ENCODE data around the gene PACSIN1. TPM values are rescaled to one million over a fixed set of nuclear protein-coding genes. Genes with fewer than 3 reads are reported as not detected.

Gene PACSIN1
- total RNA-seq, 1 donor from 2014 or later, result not detected

DNA sequence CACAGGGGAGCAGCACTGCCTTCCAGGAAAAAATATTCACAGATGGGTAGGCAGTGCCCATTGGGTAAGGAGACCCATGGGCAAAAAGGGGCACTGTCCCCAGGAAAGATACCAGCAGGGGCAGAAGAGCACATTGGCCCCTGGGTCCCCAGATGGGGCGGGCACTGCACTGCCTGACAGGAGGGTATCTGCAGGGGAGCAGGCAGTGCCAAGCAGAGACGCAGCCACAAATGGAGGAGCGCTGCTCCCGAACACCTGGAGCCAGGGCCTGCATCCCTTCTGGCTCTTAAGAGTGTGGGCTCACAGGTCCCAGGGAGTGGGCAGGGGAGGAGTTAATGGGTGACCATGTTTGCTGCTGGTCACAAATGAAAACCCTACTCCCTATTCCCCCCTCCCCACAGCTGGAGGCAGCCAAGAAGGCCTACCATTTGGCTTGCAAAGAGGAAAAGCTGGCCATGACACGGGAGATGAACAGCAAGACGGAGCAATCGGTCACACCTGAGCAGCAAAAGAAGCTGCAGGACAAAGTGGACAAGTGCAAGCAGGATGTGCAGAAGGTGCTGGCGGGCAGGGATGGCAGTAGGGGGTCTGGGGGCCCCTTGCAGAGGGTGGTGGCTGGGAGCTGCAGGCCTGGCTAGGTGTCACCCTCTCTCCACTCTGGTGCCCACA lies 63.3 kb downstream of the PACSIN1 start:
- no peak for DNase-seq

DNA sequence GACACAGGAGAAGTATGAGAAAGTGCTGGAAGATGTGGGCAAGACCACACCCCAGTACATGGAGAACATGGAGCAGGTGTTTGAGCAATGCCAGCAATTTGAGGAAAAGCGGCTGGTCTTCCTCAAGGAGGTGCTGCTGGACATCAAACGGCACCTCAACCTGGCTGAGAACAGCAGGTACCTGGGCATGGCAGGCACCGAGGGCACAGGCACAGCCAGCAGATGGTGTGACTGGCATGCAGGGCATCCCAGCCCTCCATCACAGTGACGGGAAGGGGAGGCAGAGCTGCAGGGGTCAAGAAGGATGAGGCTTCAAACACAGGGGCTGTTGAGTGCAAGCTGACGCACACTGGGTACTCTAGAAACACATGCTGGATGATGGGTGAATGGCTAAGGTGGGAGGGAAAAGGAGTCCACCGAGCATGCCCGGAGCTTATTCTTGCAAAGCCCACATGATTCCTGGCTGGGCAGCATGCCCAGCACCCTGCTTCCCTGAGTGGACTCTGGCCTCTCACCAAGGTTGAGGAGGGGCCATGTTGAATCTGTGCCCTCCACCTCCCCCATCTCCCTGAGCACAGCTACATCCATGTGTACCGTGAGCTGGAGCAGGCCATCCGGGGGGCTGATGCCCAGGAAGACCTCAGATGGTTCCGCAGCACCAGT lies 63.9 kb downstream of the PACSIN1 start:
- DNase-seq, result no peak

DNA sequence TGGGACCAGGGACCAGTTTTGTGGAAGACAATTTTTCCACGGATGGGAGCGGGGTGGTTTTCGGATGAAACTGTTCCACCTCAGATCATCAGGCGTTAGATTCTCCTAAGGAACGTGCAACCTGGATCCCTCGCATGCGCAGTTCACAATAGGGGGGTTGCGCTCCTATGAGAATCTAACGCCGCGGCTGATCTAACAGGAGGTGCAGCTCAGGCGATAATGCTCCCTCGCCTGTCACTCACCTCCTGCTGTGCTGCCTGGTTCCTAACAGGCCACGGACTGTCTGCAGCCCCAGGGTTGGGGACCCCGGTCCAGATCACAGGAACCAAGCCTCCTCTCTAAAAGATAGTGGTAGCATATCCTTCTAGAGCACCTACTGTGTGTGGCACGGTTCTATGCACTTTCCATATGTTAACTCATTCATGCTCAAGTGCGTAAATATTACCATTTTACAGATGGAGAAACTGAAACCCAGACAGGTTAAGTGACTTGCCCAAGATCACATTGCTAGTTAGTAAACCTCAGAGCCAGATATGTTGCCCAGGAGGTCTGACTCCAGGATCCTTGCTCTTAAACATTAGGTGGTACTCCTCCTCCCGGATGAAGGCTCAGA lies 65.0 kb downstream of the PACSIN1 start:
- no peak for DNase-seq

DNA sequence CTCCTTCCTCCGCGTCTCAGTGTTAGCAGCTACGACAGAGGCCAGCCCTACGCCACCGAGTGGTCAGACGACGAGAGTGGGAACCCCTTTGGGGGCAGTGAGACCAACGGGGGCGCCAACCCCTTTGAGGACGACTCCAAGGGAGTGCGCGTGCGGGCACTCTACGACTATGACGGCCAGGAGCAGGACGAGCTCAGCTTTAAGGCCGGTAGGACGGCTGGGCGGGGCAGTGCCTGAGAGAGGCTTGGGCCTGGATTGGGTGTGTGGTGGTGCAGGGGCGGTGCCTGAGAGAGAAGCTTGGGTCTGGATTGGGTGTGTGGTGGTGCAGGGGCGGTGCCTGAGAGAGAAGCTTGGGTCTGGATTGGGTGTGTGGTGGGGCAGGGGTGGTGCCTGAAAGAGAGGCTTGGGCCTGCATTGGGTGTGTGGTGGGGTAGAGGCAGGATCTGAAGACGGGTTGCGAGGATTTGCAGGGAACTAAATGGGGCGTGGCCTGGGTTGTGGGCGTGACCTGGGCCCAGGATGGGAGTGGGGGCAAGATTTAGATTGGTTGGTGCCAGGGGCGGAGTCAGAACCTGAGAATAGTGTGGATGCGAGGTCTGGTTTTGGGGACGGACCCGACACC lies 65.8 kb downstream of the PACSIN1 start:
- peak; percentile 85 for DNase-seq

DNA sequence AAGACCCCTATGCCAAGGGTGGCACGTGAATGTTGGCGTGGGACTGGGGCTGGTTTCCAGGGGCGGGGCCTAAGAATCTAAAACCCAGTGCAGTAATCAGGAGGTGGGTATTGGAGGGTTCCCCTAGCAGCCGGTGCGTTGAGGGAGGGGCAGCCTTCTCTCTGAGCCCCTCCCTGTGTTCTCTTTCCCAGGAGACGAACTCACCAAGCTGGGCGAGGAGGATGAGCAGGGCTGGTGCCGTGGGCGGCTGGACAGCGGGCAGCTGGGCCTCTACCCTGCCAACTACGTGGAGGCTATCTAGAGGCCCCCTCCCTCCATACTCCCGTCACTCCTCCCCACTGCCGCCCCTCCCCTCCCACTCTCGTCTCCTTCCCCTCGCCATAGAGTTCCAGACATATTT lies 66.4 kb downstream of the PACSIN1 start:
- no peak for DNase-seq

DNA sequence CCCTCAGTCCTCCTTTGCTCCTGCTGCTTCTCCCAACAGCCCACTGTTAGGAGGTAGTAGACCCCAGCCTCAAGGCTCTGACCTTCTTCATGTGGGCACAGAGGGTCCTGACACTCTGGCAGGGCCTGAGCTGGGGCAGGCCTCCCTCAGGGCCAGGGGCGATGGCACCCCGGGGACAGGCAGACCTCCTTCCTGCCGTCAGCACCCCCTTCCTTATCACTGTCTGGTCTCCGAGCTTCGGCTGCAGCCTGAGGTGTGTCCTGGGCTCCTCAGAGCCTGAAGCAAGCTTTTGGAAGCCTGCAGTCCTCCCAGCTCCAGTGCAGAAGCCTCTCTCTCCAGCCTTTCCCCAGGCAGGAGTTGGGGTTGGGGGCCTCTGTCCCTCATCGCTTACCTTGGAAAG lies 68.3 kb downstream of the PACSIN1 start:
- no peak for DNase-seq

DNA sequence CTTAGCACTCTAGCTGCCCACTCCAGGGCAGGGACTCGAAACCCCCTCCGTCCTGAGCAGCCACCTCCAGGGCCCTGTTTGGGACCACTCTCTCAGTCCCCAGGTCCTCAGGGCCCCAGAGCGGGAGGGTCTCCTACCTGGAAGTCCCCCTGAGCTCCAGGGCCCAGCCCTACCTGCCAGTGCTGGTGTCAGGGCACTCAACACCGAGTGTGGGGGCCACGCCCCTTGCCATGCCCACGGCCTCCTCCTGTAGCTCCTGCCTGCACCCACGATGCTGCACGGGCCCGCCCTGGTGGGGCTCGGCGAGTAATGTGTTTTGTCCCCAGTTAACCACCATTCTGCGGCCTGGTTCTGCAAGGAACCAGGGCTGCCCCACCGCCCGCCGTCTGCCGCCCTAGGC lies 68.8 kb downstream of the PACSIN1 start:
- no peak for DNase-seq

DNA sequence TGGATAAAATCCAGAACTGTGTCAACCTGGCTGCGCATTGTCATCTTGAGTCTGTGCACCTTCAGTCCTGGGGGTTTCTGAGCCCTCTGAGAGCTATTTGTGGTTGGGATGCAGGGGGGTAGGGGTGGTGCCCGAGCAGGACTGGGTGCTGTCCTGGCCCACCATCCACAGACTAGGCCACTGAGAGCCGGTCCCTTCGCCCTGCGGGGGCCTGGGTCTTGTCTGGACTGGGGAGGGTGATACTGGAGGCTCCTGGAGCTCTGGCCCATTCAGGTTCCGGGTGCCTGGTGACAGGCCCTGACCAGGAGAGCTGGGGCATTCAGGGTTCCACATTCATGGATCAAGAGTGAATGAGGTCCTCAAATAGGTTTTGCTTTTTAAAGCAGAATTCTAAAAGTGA lies 69.3 kb downstream of the PACSIN1 start:
- no peak for DNase-seq

DNA sequence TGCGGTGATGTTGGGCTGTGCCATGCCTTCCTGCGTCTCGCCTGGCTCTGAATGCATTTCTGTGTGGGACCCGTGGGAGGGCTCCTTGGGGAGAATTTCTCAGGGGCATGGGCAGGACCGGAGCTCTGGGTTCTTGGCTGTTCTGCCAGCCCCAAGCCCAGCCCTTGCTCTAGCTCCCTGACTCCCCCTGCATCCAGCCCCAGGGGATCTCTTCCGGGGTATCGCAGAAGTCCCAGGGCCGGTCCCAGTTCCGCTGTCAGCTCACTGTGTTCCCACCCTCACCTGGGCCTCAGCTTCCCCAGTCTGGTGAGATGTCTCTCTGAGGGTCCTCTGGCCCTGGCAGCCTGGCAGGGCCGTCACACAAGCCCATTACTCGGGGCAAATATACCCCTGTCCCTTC lies 69.8 kb downstream of the PACSIN1 start:
- no peak for DNase-seq

DNA sequence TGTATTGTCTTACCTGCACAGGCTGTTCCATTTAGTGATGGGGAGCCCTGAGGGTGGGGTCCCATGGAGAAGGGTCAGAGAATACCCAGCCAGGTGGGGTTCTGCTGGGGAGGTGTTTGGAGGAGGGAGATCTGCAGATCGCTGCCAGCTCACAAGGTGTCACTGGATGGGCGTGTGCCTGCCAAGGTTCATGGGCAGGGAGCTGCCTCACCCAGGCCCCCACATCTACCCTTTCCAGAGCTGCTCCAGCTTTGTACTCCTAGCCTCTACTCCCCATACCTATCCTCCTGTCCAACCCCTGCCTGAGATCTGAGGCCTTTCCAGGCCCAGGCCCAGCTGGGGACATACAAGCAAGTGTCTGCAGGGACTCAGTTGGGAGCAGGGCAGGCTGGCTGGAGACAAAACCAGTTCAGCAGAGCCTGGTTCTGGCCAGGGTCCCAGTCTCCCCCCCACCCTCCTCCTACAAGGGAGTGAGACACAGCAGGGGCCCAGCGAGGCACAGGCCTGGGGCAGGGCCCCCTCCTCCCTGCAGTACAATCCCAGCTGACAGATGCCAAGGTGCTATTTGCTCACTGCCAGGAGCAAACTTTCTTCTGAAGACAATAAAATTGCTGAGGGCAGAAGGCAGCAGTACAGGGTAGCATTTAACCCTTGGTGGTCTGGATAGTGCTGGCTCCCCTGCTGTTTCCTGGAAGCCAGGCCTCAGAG lies 70.5 kb downstream of the PACSIN1 start:
- DNase-seq, result no peak

DNA sequence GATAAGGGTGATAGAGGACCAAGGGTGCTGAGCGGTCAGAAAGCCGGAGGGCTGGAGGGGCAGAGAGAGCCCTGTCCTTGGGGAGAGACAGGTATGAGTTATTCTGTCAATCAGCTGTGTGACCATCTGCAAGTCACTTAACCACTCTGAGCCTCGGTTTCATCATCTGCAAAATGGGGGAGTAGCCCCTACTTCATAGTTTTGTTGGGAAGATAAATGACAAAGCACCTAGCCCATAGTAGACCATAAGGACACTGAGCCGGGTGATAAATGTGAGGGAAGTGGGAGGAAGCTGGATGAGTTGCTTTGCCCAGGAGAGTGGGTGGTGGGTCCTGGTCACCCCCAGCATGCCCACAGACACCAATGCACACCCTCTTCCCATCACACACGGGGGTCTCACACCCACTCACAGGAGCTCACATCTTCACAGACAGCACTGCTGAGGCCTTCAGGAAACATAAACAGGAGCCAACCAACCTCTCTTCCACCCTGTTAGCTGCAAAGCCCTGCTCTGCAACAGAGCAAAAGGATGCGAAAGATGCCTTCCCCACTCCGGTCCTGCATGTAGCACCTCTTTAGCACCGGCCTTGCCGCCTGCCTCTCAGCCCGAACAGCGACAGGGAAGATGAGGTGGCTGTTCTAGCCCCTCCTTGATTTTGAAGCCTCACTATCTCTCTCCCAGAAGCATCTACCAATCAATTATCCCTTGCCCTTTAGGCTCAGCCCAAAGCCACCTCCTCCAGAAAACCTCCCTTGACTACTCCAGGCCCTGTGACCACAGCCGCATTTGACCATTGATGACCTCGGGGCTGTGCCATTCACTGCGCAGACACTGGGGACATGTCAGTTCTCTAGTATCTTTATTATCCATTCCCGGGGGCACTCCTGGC lies 71.3 kb downstream of the PACSIN1 start:
- no peak for DNase-seq

DNA sequence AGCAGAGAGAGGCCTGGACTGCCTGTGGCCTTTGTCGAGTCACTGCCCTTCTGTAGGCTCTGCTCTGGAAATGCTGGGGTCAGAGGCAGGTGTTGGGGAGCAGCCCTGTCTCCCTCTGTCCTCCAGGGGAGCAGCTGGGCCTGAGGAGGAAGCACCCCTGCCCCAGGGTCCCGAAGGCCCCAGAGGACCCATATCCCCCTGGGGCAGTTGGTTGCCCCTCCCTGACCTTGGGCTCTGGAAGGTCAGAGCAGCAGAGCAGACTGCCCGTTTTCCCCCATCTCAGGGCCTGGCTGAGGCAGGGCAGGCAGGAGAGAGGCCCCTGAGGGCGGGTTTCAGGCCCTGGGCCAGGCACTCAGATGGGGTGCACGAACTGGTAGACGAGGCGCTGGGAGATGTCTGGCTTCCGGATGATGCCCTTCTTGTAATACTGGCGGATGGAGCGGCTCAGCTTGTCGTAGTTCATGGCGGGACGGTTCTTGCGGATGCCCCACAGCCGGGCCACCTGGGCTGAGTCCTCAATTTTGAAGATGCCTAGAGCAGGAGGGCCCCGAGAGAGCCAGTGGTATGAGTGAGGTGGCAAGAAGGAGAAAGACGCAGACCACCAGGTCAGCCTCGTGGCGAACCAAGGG lies 72.2 kb downstream of the PACSIN1 start:
- DNase-seq, result no peak

DNA sequence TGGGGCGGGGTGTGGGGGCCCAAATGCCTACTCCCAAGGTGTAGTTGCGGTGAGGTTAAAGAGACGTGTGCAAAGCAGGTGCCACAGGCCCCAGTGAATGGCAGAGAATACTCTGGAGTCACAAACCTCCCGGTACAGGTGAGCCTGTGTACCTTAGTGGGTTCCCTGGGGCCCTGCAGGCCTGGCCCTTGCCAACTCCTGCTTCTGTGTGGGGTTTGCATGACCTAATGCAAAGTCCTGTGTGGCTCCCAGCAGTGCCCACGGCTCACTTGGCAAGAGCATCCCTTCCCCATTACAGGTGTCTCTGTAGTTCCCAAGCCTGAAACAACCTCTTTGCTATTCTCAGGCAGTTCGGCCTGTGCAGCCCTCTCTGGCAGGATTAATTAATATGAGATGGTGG lies 72.7 kb downstream of the PACSIN1 start:
- no peak for DNase-seq

DNA sequence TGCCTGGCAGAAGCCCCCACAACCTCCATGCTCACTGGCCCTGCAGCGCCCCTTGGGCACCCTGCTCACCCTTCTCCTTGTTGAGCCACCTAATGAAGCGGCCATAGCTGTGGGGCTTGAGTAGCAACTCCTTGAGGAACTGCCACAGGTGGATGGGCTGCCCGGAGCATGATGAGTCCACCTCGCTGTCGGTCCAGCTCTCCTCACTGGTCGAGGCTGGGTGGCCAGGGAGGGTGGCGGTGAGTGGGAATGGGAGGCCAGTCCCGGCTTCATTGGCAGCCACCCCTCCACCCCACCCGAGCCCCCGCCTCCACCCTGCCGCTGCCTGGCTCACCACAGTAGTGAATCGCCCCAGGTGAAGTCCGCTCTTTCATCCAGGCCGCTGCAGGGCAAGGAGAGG lies 73.3 kb downstream of the PACSIN1 start:
- no peak for DNase-seq

DNA sequence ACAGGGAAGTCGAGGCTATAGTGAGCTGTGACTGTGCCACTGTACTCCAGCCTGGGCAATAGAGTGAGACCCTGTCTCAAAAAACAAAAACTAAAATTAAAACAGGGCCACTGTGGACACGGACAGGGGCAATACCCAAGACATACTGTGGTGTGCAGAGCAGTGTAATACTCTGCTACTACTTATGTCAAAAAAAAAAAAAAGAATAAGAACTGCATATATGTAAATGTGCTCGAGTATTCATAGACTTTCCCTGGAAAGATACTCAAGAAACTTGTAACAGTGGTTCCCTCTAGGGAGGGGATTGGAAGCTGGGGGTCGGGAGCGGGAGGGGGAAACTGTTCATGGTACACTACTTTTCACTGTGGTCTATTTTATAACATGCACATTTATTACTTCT lies 74.3 kb downstream of the PACSIN1 start:
- DNase-seq, result no peak

DNA sequence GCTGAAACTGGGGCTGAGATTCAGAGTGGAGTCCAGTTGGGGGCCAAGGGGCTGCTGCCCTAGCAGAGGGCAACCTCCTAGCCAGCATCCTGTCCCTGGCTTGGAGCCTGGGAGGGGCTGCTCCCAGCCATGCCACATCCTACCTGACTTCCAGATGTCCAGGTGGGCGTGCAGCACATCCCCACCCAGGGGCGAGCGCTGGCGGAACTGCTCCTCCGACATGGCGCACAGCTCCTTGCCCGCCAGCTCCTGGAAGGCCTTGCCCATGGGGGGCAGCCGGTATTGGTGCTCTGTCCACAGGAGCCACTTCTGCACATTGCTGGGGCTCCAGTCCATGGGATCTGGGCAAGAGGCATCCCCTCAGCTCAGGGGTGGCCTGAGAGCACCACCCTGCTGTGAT lies 75.0 kb downstream of the PACSIN1 start:
- no peak for DNase-seq

DNA sequence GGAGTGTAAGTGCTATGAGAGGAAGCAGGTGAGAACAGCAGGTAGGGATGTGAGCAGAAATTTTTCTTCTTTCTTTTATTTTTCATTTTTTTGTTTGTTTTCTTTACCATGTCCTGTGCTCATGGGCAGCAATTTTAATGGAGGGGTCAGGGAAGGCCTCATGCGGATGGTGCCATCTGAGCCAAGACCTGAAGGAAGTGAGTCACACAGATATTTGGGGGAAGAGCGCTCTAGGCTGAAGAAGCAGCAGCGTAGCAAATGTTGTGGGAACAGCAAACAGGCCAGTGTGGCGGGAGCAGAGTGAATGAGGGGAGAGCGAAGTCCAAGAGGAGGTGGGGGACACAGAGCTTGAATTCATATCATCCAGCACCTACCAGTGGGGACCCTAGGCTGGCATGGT lies 77.5 kb downstream of the PACSIN1 start:
- peak; percentile 66 for DNase-seq

DNA sequence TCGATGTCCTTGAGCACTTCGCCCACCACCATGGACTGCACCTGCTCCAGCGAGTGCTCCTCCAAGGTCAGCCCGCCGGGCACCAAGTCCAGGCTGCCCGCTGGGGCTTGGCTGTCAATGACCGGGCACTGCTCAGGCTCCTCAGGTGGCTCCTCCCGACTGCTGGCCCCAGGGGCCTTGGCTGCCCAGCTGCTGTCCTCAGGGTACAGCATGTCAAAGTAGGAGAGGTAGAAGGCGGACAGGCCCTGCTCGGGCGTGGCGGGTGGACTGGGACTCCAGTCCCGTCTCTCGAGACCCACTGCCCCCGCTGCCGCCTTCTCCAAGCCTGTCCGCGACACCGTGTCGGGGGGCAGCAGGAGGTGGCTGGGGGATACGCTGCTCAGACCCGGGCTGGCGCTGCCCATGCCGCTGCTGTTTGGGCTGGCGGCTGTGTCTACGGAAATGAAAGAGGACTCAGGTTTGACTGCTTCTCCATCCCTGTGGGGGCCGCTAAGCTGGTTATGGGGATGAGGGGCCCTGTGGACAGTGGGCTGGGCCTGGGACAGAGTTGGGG lies 78.3 kb downstream of the PACSIN1 start:
- no peak for DNase-seq

DNA sequence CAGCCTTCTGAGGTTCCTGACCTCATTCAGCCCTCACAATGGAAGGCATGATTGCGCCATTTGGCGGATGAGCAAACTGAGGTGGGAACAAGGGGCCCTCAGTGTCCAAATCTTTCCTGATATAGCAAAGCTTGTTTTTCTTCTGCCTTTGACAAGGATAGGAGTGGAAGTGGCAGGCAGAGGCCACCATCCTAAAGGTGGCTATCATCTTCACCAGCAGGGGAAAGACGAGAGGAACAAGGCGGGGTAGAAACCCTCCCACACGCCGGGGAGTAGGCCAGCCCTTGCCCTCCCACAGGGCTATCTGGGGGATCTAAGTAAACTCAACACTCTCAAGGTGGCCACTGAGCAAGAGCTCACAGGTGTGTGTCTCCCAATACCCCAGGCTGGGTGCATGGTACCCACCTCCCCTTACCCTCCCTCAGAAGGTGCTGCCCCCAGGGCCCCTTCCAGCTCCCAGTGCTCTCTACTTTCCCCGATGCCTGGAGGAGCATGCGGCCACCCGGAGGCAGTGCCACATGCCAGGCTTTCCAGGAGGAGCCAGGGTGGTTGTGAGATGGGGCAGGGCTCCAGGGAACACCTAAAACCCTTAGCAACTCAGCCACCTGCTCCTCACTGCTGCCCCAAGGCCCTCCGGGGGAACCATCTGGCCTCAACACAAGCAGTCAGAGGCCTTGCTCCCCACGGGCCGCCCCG lies 79.0 kb downstream of the PACSIN1 start:
- DNase-seq, result no peak

DNA sequence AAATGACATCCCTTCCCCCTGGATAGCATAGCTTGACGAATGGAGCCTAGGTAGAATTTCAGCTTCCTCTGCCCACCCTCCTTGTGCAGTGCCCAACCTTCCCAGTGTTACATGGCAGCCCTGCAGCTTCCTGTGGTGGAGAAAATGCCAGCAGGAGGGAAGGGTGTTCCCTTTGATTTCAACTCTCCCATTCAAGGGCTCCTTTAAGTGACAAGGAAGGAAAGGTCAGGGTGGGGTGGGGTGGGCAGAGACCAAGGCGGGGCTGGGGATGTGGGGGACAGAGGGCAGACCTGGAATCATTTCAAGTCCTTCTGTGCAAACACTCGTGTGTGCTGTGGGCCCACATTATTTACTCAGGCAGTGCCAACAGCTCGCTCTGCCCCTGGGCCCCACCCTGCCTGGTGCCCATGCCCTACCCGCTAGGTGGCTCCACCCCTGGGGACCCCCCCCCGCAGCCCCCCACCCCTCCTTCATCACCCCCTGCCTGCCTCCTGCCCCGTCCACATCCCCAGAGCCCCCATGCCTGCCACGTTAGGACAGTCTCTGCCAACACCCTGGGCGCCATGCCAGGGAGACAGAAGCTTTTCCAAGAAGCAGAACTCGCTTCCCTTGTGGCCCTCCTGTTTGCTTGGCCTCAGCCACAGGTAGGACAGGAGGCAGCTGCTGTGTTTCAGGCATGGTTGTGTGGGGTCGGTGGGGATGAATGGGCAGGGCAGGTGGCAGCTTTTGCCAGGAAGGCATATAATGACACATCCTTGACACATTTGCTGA lies 80.9 kb downstream of the PACSIN1 start:
- peak; percentile 28 for DNase-seq

All from dermis blood vessel endothelial cell (primary cell).